ENCODE measurements around the gene ECEL1.

GRCh38 chr2:232533944-232534710, 46.5 kb upstream of the ECEL1 start:
- no peak for TF ChIP-seq POLR2AphosphoS5 (IDR thresholded peaks at IDR 0.05)
- TF ChIP-seq CTCF (IDR thresholded peaks at IDR 0.05), result no peak

All from stomach (tissue), 4 donors.